ENCODE measurements around the gene CD33. TPM values are rescaled to one million over a fixed set of nuclear protein-coding genes. Genes with fewer than 3 reads are reported as not detected.
A peak's percentile ranks its signal among the peaks of the same experiment; 100 is the strongest.

Gene CD33
- total RNA-seq, 4 donors from 2014 or later, result 1.8 to 7.0 (median 2.8) TPM

DNA sequence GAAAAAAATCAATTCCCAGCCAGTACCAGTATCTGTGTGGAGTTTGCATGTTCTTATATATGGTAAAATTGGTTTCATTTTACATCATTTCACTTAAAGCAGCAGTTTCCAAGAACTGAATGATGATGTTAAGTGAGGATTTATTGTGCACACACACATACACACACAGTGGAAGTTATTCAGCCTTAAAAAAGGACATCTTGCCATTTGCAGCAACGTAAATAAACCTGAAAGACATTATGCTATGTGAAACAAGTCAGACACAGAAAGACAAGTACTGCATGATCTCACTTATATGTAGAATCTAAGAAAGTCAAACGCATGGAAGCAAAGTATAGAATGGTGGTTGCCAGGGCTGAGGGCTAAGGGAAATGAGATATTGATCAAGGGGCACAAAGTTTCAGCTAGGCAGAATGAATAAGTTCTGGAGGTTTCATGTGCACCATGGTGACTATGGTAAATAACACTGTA lies 31.3 kb downstream of the CD33 start:
- ATAC-seq, result no peak
- Histone ChIP-seq H3K4me3 (no peak overlapping the region), H3K27ac (no peak overlapping the region), H3K36me3 (no peaks in the 10 kb centered on the region), H3K9me3 (peaks cover 0 to 2% (median 0%) of the 10 kb centered on the region in 3 donors), H3K27me3 (peaks cover 38% of the 10 kb centered on the region), H3K4me1 (no peaks in the 10 kb centered on the region)
- 47 to 54% methylated on average over 2 of the region's 2 CpGs for WGBS, 2 donors (ENCODE audit: low coverage in 1 of 2)
- TF ChIP-seq POLR2AphosphoS5 (IDR thresholded peaks at IDR 0.05) (no peak), EP300 (IDR thresholded peaks at IDR 0.05) (no peak)
- TF ChIP-seq, protein P1, sequence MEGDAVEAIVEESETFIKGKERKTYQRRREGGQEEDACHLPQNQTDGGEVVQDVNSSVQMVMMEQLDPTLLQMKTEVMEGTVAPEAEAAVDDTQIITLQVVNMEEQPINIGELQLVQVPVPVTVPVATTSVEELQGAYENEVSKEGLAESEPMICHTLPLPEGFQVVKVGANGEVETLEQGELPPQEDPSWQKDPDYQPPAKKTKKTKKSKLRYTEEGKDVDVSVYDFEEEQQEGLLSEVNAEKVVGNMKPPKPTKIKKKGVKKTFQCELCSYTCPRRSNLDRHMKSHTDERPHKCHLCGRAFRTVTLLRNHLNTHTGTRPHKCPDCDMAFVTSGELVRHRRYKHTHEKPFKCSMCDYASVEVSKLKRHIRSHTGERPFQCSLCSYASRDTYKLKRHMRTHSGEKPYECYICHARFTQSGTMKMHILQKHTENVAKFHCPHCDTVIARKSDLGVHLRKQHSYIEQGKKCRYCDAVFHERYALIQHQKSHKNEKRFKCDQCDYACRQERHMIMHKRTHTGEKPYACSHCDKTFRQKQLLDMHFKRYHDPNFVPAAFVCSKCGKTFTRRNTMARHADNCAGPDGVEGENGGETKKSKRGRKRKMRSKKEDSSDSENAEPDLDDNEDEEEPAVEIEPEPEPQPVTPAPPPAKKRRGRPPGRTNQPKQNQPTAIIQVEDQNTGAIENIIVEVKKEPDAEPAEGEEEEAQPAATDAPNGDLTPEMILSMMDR (IDR thresholded peaks at IDR 0.05), result no peak

DNA sequence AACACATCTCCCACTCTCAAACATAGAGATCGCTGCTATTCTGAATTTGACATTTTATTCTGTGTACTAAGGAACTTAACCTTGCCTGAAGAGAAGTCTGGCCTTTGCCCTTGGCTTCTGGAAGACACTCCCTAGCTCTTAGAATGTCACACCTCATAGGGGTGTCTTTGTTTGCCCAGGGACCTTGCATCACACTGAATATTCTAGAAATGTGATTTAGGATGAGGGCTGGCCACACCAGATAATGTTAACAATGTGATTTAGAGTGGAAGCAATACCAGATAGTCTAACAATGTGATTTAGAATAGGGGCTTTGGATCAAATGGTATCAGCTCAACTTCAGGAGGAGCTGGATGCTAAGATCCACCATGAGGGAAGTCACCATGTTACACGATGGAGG lies 32.6 kb downstream of the CD33 start:
- Histone ChIP-seq H3K4me1 (no peaks in the 10 kb centered on the region), H3K4me3 (no peak overlapping the region), H3K9me3 (peaks cover 0 to 4% (median 0%) of the 10 kb centered on the region in 3 donors), H3K27ac (no peak overlapping the region), H3K27me3 (peaks cover 36% of the 10 kb centered on the region), H3K36me3 (no peaks in the 10 kb centered on the region)
- WGBS, 2 donors (ENCODE audit: low coverage in 1 of 2), result 83 to 90% methylated on average over 2 of the region's 2 CpGs
- no peak for ATAC-seq
- TF ChIP-seq EP300 (IDR thresholded peaks at IDR 0.05) (no peak), POLR2AphosphoS5 (IDR thresholded peaks at IDR 0.05) (no peak), POLR2A (IDR thresholded peaks at IDR 0.05) (no peak)
- TF ChIP-seq, protein P1 (IDR thresholded peaks at IDR 0.05), result no peak

DNA sequence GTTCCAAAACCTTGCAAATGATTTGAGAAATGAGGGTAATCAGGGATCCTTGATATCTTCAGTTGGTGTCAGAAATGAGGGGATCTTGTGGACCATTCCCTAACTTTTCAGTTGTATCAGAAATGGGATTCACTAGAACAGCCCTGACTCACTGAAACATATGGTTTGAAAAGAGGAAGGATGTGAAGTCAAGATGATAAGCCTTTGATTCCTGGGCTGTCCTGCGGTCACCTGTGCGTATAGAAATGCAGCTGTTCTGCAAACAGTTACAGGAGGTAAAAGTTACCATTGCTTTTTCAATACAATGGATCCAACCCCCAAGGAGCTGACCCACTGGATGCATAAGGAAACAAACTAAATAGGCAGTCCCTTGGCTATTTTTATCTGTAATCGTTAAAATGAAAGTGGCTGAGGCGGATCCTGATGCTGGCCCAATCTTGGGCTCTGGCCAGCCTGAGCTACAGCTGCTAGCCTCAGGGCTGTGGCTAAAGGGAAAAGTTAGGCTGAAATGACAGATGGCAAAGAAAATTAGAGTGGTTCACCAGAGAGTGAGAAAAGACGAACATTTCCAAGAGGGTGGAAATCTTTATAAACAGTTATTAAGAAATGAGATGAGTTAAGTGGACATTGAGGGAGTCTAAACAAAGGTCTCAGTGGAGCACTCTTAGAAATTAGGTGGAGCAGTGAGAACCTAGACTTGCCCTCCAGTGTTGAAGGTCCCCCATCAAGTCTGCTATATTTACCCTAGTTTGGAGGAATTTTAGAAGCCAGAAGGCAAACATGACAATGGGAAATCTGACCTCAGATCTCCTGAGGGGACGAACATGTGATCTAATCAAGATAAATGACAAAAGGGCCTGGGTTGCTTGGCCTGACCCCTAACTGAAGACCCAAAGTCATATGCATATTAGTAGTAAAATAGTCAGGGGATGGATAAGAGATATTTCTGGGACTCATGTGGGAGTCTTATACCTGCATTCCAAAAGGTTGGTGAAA lies 33.6 kb downstream of the CD33 start:
- no peak for ATAC-seq
- Histone ChIP-seq H3K36me3 (no peaks in the 10 kb centered on the region), H3K27me3 (peaks cover 41% of the 10 kb centered on the region), H3K4me1 (no peaks in the 10 kb centered on the region), H3K27ac (no peak overlapping the region), H3K9me3 (peaks cover 0 to 4% (median 0%) of the 10 kb centered on the region in 3 donors), H3K4me3 (no peak overlapping the region)
- TF ChIP-seq POLR2A (IDR thresholded peaks at IDR 0.05) (no peak), EP300 (IDR thresholded peaks at IDR 0.05) (no peak), POLR2AphosphoS5 (IDR thresholded peaks at IDR 0.05) (no peak)
- TF ChIP-seq, protein P1 (IDR thresholded peaks at IDR 0.05), result no peak
- WGBS, 2 donors (ENCODE audit: low coverage in 1 of 2), result 52% methylated on average over 5 to 6 of the region's 6 CpGs

DNA sequence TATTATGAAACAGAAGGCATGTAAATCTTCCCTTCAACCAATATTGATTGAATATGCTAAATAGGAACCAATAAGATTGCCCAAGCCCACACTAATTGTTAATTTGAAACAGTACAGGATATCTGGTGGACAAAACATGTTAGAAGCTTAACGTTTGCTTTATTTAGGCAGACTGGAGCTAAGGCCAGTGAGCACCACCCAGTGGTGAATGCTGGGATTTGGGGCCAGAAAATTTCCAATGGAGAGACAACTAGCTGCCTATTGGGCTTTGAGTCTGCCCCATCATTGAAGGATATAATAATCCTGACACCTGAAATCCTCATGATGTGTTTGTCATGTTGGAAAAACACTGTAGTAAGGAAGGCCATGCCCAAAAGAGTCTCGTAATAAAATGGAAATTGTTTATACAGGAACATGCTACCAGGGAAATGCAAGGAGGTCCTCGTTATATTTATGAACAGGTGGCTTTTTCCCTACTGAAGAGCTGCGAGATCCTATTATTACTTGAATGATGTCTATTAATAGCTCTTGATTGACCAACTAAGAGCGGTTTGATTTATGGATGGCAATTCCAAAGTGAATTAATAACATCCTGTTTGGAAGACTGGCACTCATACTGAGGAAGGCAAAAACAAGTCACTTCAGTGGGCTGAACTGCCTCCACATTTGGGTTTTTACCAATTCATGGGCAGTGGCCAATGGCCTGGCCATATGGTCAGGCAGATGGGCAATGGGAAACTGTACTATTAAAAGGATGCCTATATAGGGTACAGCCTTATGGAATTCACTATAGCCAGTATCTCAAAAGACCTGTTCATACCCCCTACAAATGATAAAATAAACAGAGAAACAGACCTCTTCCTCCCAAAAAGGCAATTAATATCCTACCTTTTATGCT lies 34.7 kb downstream of the CD33 start:
- Histone ChIP-seq H3K4me3 (no peak overlapping the region), H3K27ac (no peak overlapping the region), H3K4me1 (no peaks in the 10 kb centered on the region), H3K36me3 (no peaks in the 10 kb centered on the region), H3K27me3 (peaks cover 45% of the 10 kb centered on the region), H3K9me3 (peaks cover 0 to 4% (median 0%) of the 10 kb centered on the region in 3 donors)
- 23 to 27% methylated on average over 5 of the region's 5 CpGs for WGBS, 2 donors (ENCODE audit: low coverage in 1 of 2)
- no peak for ATAC-seq
- TF ChIP-seq EP300 (IDR thresholded peaks at IDR 0.05), result no peak
- TF ChIP-seq, protein P1 (IDR thresholded peaks at IDR 0.05), result peak in 1 of 4 experiments; percentile 25
- TF ChIP-seq POLR2A (IDR thresholded peaks at IDR 0.05), result no peak
- no peak for TF ChIP-seq POLR2AphosphoS5 (IDR thresholded peaks at IDR 0.05)

All from gastroesophageal sphincter (tissue), 4 donors.